SK-N-SH (cell line): ENCODE results near the gene KCNJ12.

Experiments used
- CTCF ChIP-seq: fragments of 200-600 bp; sonication (generic); IDR thresholded peaks from 2 replicates; pipeline ENCODE4 v1.6.1; 2017; ENCODE audit warnings: antibody characterized with exemption, mild to moderate bottlenecking, moderate library complexity
- EP300 ChIP-seq, 2 experiments: IDR thresholded peaks; 2 replicates each; pipeline versions ENCODE4 v1.4.0 to v1.6.1; 2012; ENCODE audit warnings: borderline replicate concordance in 1 of 2, low read depth in 1 of 2, low read length in 1 of 2
- EZH2phosphoT487 ChIP-seq: fragments of 200-600 bp; sonication (generic); IDR thresholded peaks from 2 replicates; pipeline ENCODE4 v1.6.1; 2017; ENCODE audit warnings: low read depth, mixed run types, mild to moderate bottlenecking, antibody characterized with exemption, moderate library complexity, borderline replicate concordance
- GABPA ChIP-seq: IDR thresholded peaks from 2 replicates; pipeline ENCODE4 v1.4.0; 2012; ENCODE audit warnings: low read depth, mild to moderate bottlenecking
- GATA2 ChIP-seq: sonication (generic); formaldehyde crosslinking; IDR thresholded peaks from 2 replicates; pipeline ENCODE4 v1.5.0; 2020; ENCODE audit warnings: mild to moderate bottlenecking, missing genetic modification reagents
- IRF3 ChIP-seq: fragments of 150-350 bp; IDR thresholded peaks from 2 replicates; pipeline ENCODE4 v1.6.1; 2016; ENCODE audit warnings: mild to moderate bottlenecking, low read depth, low read length
- JUND ChIP-seq: IDR thresholded peaks from 2 replicates; pipeline ENCODE4 v1.4.0; 2012
- MXI1 ChIP-seq: IDR thresholded peaks from 2 replicates; pipeline ENCODE4 v1.6.1; 2012; ENCODE audit warnings: mild to moderate bottlenecking, low read depth, low read length, improper control_type of control experiment
- NRF1 ChIP-seq: IDR thresholded peaks from 2 replicates; pipeline ENCODE4 v1.6.1; 2012; ENCODE audit warnings: low read depth, mild to moderate bottlenecking, low read length
- PBX3 ChIP-seq: IDR thresholded peaks from 2 replicates; pipeline ENCODE4; 2012
- POLR2AphosphoS5 ChIP-seq: IDR thresholded peaks from 2 replicates; pipeline ENCODE4 v1.6.1; 2012; ENCODE audit warnings: low read depth, low read length
- TCF12 ChIP-seq: IDR thresholded peaks from 2 replicates; pipeline ENCODE4 v1.4.0; 2012
- TEAD4 ChIP-seq: IDR thresholded peaks from 2 replicates; pipeline ENCODE4 v1.4.0; 2012; ENCODE audit warnings: mild to moderate bottlenecking, borderline replicate concordance; ENCODE audit not compliant: insufficient read depth
- ZBTB33 ChIP-seq: IDR thresholded peaks from 2 replicates; pipeline ENCODE4 v1.4.0; 2012; ENCODE audit warnings: low read depth, borderline replicate concordance

GRCh38 chr17:21445091-21445650 lies 69.0 kb downstream of the KCNJ12 start:
- TF ChIP-seq IRF3, result no peak
- TF ChIP-seq CTCF, result no peak
- TF ChIP-seq PBX3, result no peak
- TF ChIP-seq ZBTB33, result no peak
- no peak for TF ChIP-seq NRF1
- TF ChIP-seq GATA2 (CRISPR knock-in tag), result peak; percentile 76
- no peak for TF ChIP-seq MXI1
- peak in 1 of 2 experiments; percentile 23; a peak in 1 of 4 replicates for TF ChIP-seq EP300 (IDR thresholded peaks at IDR 0.05; ENCODE audit: borderline replicate concordance in 1 of 2, low read depth in 1 of 2, low read length in 1 of 2)
- no peak for TF ChIP-seq GABPA
- no peak for TF ChIP-seq JUND
- no peak for TF ChIP-seq TCF12
- TF ChIP-seq EZH2phosphoT487, result no peak
- no peak for TF ChIP-seq POLR2AphosphoS5
- TF ChIP-seq TEAD4, result no peak
